ENCODE measurements around the gene ZFP36.
A peak's percentile ranks its signal among the peaks of the same experiment; 100 is the strongest.

DNA sequence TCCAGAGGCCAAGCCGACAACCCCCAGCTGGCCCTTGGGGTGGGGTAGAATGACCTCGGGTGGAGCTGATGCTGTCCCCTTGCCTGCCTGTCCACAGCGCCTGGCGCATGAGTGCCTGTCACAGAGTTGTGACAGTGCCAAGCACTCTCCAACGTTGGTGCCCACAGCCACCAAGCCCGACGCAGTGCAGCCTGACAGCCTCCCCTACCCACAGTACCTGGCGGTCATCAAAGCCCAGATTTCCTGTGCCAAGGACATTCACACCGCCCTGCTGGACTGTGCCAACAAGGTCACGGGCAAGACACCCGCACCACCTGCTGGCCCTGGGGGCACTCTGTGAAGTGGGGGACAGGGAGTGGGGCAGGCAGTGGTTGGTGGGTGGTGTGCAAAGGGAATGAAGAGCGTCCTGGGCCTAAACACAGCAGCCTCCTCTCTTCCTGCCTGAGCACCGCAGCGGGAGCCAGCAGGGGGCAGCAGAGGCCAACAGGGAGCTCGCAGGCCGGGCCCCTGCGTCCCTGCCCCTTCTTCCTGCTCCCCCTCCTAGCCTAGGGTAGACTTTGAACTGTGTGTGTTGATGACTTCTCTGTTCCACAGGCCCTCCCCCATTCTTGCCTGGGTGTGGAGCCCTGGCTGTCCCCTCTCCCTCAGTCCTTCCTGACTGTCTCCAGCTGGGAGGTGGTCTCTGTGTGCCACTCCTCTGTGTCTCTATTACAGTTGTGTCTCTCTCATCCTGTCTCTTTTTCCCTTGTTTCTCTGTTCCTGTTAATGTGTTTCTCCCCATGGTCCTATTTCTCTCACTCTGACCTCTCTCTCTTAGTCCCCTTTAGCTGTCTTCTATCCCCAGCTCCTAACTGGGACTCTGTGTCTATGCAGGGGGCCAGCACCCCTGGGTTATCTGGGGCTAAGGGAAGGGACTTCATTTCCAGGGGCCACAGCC lies 9.0 kb upstream of the ZFP36 start:
- peak; percentile 93 for TF ChIP-seq CTCF (IDR thresholded peaks at IDR 0.05)
- TF ChIP-seq ZNF317 (CRISPR knock-in tag; IDR thresholded peaks at IDR 0.05; ENCODE audit: borderline replicate concordance, low read depth) = no peak
